ENCODE measurements around the gene MBNL1. TPM values are rescaled to one million over a fixed set of nuclear protein-coding genes. Genes with fewer than 3 reads are reported as not detected.

Gene MBNL1
- total and polyA plus RNA-seq, 4 donors, result 17.1 to 110 (median 62.3) TPM

DNA sequence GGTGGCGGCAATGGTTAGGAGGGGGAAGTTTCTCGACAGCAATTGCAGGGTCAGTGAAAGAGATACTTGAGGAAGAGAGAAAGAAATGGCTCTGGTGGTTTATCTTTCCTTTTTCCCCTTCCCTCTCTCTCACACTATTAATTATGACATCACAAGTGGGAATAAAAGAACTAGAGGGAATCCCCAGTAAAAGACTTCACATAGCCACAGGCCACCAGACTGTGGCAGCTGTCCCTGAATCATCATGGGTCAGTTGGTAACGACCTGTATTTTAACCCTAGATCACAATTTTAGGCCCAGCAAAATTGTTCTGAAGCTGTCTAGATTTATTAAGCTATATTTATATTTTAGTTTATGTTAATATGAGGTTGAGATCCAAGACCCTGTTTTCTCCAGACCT, 40.3 kb downstream of the MBNL1 start (continued):
- TF ChIP-seq FOXA2 (IDR thresholded peaks at IDR 0.05), result no peak

DNA sequence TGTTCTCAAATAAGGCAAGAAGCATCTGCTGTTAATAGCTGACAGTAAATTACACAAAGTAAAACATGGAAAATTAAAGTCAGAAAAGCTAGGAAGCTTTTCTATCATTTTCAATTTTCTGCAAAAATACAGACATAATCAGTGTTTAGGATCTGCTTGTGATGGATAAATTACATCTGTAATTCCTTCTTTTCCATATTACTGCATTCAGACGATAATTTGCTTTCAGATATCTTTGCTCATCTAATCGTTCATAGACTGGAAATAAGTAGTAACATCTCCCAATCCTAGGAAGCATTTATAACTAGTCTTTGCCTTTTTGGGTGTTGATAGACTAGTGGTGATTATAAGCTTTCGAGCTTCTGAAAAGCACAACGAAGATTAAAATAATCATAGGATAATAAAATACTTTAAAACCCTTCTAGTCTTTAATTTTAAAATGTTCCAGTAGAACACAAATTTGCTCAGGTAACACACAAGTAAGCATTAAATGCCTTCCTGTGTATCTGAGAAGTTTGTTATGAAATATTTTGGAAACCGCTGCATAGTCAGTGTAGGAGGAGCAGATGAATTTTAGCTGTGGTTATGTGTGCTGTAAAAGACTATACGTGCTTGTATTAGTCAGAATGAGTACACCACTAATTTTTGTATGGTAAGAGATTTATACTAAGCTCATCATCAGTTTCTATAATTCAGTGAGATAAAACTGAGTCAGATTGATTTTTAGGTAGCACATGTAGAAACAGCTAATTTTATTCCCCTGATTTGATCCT, 41.0 kb downstream of the MBNL1 start:
- Histone ChIP-seq H3K36me3 (ENCODE audit: control insufficient read depth in 4 of 4, insufficient read depth in 3 of 4, low read depth in 1 of 4, low read length in 3 of 4) (peaks cover 0 to 4% (median 0%) of the 10 kb centered on the region in 4 donors), H3K4me3 (ENCODE audit: low read depth in 1 of 3, low read length in 3 of 3) (no peak overlapping the region), H3K4me1 (ENCODE audit: control insufficient read depth in 4 of 4, insufficient read depth in 4 of 4, low read length in 3 of 4) (peaks cover 10 to 38% (median 20%) of the 10 kb centered on the region in 4 donors), H3K27me3 (ENCODE audit: control insufficient read depth in 4 of 4, insufficient read depth in 4 of 4, low read length in 3 of 4) (no peaks in the 10 kb centered on the region), H3K9ac (ENCODE audit: low read depth in 1 of 2, low read length in 2 of 2) (no peak overlapping the region), H3K9me3 (ENCODE audit: control insufficient read depth in 4 of 4, low read length in 3 of 4) (no peaks in the 10 kb centered on the region), H3K27ac (ENCODE audit: low read depth in 1 of 2, low read length in 2 of 2) (no peak overlapping the region)
- 73% methylated on average over 6 of the region's 6 CpGs for WGBS
- no peak for DNase-seq (ENCODE audit: low spot score)
- TF ChIP-seq RAD21 (IDR thresholded peaks at IDR 0.05) (no peak), FOXA1 (IDR thresholded peaks at IDR 0.05) (no peak), YY1 (IDR thresholded peaks at IDR 0.05) (no peak), GABPA (IDR thresholded peaks at IDR 0.05 in 1 of 2, conservative IDR thresholded peaks at IDR 0.05 in 1 of 2) (no peak), MAX (IDR thresholded peaks at IDR 0.05) (no peak), FOXA2 (IDR thresholded peaks at IDR 0.05) (no peak), CTCF (IDR thresholded peaks at IDR 0.05; ENCODE audit: low read depth, low read length, missing input control) (no peak), NR2F2 (IDR thresholded peaks at IDR 0.05) (no peak), TAF1 (conservative IDR thresholded peaks at IDR 0.05) (no peak), HNF4A (conservative IDR thresholded peaks at IDR 0.05) (no peak), ATF3 (IDR thresholded peaks at IDR 0.05) (no peak), EGR1 (IDR thresholded peaks at IDR 0.05; ENCODE audit: low read depth in 2 of 2) (no peak), ZBTB33 (IDR thresholded peaks at IDR 0.05) (no peak)

- Histone ChIP-seq H3K27me3 (ENCODE audit: control insufficient read depth in 4 of 4, insufficient read depth in 4 of 4, low read length in 3 of 4) (no peaks in the 10 kb centered on the region), H3K9me3 (ENCODE audit: control insufficient read depth in 4 of 4, low read length in 3 of 4) (no peaks in the 10 kb centered on the region), H3K27ac (ENCODE audit: low read depth in 1 of 2, low read length in 2 of 2) (peak overlapping the region in 1 of 2 donors; percentile 2), H3K36me3 (ENCODE audit: control insufficient read depth in 4 of 4, insufficient read depth in 3 of 4, low read depth in 1 of 4, low read length in 3 of 4) (no peaks in the 10 kb centered on the region), H3K9ac (ENCODE audit: low read depth in 1 of 2, low read length in 2 of 2) (no peak overlapping the region), H3K4me3 (ENCODE audit: low read depth in 1 of 3, low read length in 3 of 3) (no peak overlapping the region), H3K4me1 (ENCODE audit: control insufficient read depth in 4 of 4, insufficient read depth in 4 of 4, low read length in 3 of 4) (peaks cover 10 to 20% (median 11%) of the 10 kb centered on the region in 4 donors)
- 59% methylated on average over 2 of the region's 2 CpGs for WGBS
- no peak for TF ChIP-seq HNF4A (conservative IDR thresholded peaks at IDR 0.05)
- TF ChIP-seq RAD21 (IDR thresholded peaks at IDR 0.05), result no peak
- TF ChIP-seq EGR1 (IDR thresholded peaks at IDR 0.05; ENCODE audit: low read depth in 2 of 2), result no peak
- no peak for DNase-seq (ENCODE audit: low spot score)
Observed at GRCh38 chr3:152313430-152313829, 44.7 kb downstream of the MBNL1 start.

Data from liver (tissue), 9 donors.